HG03045 (cell line): ENCODE results near the gene ADAP1.

Experiments
- ATAC-seq: cut with Tn5 transposase; IDR thresholded peaks from one replicate; pipeline ENCODE4 v1.9.1; 2021; ENCODE audit warnings: mild to moderate bottlenecking, moderate library complexity; ENCODE audit not compliant: unreplicated experiment

ADAP1 gene

GRCh38 chr7:869348-869747 is 85.1 kb downstream of the ADAP1 start:
- no peak for ATAC-seq

DNA sequence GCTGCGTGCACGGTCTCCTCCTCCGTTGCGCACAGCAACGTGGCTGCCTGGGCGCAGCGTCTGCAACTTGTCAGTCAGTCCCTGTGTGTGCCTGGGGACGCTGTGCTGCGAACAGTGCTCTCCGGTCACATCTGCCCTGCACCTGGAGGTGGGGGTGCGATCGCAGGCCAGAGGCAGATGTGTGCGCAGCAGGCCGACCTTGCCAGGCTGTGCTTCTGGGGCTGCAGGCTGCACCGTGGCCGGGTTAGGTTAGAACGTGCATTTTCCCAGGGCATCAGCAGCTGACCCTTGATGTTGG is 86.3 kb downstream of the ADAP1 start:
- ATAC-seq, result no peak

DNA sequence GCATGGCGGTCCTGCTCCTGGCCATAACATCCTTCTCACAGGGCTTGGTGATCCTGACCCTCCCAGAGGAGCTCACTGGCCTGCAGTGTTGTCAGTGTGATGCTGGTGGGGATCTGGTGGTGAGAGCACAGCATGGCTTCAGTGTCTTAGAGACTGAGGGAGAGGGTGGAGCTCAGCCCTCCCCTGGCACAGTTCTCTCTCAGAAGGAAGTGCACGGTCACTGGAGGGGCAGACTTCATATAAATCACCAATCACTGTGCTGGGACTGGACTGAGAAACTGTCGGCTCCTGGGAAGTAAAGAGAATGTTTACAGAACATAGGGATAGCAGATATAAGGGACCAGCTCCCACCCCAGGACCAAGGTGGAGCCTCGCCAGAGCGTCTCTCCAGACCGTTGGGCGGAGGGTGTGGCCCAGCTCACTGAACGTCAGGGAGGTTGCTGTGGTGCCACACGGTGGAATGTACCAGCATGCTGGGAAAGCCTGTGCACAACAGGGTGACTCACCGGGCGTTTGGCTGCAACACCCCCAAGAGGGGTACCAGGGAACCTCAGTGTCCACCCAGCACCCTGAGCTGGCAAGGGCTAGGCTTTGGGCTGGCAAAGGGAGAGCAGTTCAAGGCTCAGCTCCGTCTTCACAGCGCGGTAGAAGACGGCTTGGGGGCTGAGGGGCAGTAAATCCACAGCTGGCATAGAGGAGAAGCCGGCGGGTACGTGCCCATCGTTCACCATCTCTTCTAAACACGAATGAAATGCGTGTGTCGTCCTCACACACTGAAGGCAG is 86.9 kb downstream of the ADAP1 start:
- ATAC-seq, result no peak

DNA sequence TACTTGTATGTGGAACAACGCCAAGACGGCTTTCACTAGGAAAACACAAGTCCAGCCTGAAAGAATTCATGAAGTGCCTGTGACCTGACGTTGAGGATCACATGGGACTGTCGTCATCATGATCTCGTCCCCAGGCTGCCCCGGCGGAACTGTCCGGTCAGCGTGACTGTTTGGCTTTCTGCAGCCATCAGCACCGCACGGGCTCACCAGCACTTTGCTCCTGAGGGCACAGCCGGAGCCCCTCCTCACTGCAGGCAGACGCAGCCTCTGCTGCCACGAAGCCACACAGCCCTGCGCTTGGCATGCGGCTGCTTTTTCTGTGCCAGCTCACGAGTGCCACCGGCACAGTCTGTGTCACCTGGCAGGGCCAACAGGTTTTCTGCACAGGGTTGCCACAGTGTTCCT is 87.5 kb downstream of the ADAP1 start:
- ATAC-seq, result no peak

DNA sequence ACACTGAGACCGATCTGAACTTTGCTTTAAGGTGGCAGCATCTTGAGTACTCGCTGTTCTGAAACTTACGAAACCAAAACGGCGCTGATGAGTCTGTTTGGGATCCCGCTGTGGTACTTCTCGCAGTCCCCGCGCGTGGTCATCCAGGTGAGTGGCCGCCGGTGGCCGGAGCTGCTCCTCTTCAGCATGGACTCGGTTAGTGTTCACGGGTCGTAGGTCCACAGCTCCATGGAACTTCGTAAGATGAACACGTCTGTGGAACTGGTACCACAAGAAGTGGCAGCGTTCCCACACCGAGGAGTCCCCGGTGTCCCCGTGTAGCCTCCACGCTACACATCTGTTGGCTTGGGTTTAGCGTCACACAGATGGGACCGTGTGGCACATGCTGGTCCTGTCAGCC is 88.6 kb downstream of the ADAP1 start:
- no peak for ATAC-seq

- ATAC-seq, result no peak
Observed at GRCh38 chr7:863106-863505, 91.4 kb downstream of the ADAP1 start.

- no peak for ATAC-seq
Observed at GRCh38 chr7:862157-862556, 92.3 kb downstream of the ADAP1 start.

DNA sequence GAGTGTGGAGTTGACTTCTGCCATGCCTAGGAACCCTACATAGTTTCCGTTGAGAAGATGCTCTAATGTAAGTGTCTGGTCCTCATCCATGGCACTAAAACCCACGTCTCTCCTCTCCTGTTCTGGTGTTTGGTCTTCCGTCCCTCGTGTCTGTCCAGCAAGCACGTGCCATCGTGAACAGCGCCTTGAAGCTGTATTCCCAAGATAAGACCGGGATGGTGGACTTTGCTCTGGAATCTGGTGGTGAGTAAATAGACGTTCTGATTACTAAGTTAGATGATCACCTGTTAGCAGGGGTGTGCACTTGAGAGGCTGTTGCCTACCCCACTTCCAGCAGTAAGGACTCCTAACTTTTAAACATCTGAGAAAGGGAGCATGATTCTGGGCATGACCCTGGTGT is 93.3 kb downstream of the ADAP1 start:
- no peak for ATAC-seq

GRCh38 chr7:860149-860548 is 94.3 kb downstream of the ADAP1 start:
- ATAC-seq, result no peak

- ATAC-seq, result no peak
Observed at GRCh38 chr7:859359-860030, 95.0 kb downstream of the ADAP1 start.

DNA sequence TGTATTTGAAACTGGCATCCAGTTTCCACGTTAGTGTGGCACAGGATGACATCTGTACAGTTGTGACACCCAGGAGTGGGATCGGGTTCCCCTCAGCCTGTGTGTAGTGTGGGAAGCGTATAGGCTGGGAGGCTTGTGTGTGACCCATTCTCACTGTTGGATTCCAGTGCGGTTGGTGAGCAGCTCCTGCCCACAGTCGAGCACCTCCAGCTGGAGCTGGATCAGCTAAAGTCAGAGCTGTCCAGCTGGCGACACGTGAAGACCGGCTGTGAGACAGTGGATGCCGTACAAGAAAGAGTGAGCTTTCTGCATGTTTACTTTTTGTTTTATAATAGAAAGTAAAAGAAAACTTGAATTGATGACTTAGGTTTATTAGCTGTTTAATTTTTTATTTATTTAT is 96.8 kb downstream of the ADAP1 start:
- no peak for ATAC-seq

DNA sequence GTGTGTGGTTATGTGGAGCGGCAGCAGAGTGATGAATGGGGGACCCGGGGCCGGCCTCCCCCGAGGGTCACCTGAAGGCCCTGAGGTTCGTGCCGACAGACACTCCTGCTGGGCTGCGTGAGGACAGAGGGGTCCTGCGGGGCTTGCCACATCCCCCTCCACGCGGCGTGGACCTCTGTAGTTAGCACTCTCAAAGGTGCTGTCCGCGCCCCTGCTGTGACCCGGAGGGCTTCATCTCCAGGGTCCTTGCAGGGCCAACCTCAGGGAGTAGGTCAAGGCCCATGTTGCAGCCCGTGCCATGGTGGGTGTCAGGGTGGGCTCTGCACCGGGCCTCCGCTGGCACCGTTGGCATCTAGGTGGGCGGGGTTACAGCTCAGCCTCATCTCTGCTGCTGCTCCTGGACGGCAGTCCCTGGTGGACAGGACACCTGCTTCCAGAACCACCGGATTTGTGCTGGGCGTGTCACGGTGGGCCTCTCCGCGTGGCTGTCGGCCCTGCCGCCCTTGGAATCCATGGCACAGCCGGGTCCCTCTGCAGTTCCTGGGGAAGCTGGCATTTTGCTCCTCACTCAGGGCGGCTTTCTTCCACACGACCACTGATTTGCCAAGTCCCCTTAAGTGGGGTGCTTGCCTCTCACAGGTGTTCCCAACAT is 97.9 kb downstream of the ADAP1 start:
- ATAC-seq, result no peak

GRCh38 chr7:855686-856369 is 98.7 kb downstream of the ADAP1 start:
- no peak for ATAC-seq

- no peak for ATAC-seq
Observed at GRCh38 chr7:854118-854775, 100.2 kb downstream of the ADAP1 start.

- no peak for ATAC-seq
Observed at GRCh38 chr7:853366-854117, 100.9 kb downstream of the ADAP1 start.

- ATAC-seq, result no peak
Observed at GRCh38 chr7:851204-851603, 103.3 kb downstream of the ADAP1 start.

DNA sequence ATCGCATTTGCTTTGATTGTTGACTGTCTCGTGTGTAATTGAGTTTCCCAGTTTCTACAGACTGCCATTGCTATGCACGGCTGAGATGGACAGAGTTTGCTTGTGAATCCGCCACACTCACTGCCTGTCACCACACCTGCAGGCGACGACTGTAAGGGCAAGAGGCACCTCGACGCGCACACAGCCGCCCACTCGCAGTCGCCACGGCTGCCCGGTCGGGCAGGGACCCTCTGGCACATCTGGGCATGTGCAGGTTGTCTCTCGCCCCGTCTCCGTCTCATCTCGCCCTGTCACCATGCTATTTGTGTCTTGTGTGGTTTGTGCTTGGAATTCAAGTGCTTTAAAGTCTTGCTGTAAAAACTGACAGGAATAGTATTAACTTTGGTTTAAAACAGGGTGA is 104.7 kb downstream of the ADAP1 start:
- no peak for ATAC-seq

DNA sequence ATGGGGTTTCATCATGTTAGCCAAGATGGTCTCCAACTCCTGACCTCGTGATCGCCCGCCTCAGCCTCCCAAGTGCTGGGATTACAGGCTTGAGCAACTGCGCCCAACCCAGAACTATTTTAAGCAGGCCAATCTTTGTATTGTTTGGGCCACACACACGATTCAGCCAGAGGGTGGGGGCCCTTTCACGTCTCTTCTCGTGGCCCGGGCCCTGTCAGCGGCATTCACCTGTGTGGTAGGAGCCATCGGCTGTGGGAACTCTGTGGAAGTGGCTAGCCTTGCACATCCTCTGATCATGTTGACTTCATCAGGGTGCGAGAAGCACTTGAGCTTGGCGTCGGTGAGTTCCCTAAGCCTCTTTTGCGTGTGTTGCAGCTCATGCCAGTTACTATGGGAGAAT is 105.3 kb downstream of the ADAP1 start:
- ATAC-seq, result no peak
